ENCODE data around the gene RPL15.

The RPL15 gene

DNA sequence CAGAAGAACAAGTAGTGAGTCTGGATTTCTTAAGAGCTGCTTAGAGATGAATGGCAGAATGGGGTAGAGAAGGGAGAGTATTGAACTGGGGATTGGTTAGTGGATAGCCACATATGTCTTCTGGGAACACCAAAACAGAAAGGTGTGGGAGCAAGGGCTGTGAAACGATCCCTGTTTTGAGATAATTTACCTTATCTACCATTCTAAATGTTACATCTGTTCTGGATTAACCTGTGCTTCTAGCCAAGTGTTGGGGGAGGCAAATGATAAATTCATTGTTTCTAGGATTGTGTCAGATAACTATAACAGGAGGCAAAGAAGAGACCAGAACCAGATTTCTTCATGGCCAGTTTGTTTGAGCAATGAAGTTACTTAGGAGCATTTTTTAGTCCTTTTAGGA lies 36.6 kb downstream of the RPL15 start:
- TF ChIP-seq, protein P1, sequence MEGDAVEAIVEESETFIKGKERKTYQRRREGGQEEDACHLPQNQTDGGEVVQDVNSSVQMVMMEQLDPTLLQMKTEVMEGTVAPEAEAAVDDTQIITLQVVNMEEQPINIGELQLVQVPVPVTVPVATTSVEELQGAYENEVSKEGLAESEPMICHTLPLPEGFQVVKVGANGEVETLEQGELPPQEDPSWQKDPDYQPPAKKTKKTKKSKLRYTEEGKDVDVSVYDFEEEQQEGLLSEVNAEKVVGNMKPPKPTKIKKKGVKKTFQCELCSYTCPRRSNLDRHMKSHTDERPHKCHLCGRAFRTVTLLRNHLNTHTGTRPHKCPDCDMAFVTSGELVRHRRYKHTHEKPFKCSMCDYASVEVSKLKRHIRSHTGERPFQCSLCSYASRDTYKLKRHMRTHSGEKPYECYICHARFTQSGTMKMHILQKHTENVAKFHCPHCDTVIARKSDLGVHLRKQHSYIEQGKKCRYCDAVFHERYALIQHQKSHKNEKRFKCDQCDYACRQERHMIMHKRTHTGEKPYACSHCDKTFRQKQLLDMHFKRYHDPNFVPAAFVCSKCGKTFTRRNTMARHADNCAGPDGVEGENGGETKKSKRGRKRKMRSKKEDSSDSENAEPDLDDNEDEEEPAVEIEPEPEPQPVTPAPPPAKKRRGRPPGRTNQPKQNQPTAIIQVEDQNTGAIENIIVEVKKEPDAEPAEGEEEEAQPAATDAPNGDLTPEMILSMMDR (IDR thresholded peaks at IDR 0.05; ENCODE audit: low read depth, low read length) = no peak
- no peak for DNase-seq (ENCODE audit: extremely low read depth, low read depth)

GRCh38 chr3:23954144-23954543 lies 37.2 kb downstream of the RPL15 start:
- no peak for DNase-seq (ENCODE audit: extremely low read depth, low read depth)
- TF ChIP-seq, protein P1 (IDR thresholded peaks at IDR 0.05; ENCODE audit: low read depth, low read length) = no peak

DNA sequence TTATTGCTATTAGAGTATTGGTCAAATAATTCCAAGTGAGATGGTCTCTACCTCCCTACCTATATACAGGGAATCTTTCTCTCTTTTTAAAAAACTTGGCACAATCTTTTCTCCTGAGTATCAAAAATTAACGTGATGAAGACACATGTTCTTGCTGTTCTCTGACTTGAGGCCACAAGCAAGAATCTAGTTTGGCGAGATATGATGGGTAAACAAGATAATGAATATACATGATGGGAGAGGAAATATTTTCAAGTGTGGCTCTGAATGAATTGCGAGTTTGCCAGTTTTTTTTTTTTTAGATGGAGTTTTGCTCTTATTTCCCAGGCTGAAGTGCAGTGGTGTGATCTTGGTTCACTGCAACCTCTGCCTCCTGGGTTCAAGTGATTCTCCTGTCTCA lies 39.8 kb downstream of the RPL15 start:
- TF ChIP-seq, protein P1 (IDR thresholded peaks at IDR 0.05; ENCODE audit: low read depth, low read length) = no peak
- no peak for DNase-seq (ENCODE audit: extremely low read depth, low read depth)

DNA sequence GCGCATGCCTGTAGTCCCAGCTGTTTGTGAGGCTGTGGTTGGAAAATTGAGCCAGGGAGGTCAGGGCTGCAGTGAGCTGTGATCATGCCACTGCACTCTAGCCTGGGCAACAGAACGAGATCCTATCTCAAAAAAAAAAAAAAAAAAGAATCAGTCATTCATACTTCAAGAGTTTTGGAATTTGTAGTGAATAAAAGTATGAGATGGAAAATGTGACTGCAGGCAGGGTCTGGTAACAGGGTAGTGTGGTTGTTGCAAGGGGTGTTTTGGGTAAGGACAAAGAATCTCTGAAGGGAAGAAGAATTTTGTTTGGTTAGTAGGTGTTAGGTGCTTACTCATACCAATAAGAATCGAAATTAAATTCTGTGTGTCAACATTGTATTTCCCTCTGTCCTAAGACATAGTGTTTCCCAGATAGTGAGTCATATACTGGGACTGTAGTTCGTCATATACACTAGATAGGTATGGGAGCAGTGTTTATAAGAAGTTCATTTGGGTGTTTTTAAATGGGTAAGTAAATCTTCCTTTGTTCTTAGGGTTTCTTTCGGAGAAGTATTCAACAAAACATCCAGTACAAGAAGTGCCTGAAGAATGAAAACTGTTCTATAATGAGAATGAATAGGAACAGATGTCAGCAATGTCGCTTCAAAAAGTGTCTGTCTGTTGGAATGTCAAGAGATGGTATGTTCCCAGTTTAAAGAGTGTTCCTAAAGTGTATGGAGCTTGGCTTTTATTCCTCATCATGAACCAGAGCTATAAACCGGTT lies 42.4 kb downstream of the RPL15 start:
- TF ChIP-seq, protein P1 (IDR thresholded peaks at IDR 0.05; ENCODE audit: low read depth, low read length) = no peak

DNA sequence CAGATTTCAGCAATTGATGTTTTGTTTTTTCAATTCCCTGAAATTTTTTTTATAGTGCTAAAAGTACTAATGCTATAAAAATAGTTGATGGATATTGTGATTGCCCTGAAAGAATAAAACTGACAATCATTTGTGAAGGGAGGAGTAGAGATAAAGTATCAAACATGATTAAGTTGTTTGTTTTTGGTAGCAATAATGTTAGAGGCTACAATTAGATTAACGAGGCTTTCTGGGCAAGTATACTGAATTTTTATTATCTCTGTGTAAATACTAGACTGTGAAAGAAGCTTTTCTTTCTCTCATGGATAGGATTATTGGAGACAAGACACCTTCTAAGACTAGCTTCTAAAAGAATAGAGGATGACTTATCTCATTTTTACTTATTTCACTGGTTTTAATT lies 43.7 kb downstream of the RPL15 start:
- TF ChIP-seq, protein P1 (IDR thresholded peaks at IDR 0.05; ENCODE audit: low read depth, low read length) = no peak
- no peak for DNase-seq (ENCODE audit: extremely low read depth, low read depth)

More for the DNA sequence above, 42.4 kb downstream of the RPL15 start:
- DNase-seq (ENCODE audit: extremely low read depth, low read depth) = peak; percentile 27

- TF ChIP-seq, protein P1 (IDR thresholded peaks at IDR 0.05; ENCODE audit: low read depth, low read length) = no peak
- no peak for DNase-seq (ENCODE audit: extremely low read depth, low read depth)
Observed at GRCh38 chr3:23961066-23961465, 44.1 kb downstream of the RPL15 start.

- DNase-seq (ENCODE audit: extremely low read depth, low read depth) = no peak
- TF ChIP-seq, protein P1 (IDR thresholded peaks at IDR 0.05; ENCODE audit: low read depth, low read length) = no peak
Observed at GRCh38 chr3:23961913-23962312, 45.0 kb downstream of the RPL15 start.
